GM03348 (cell line): Measurements from ENCODE around the gene TASL.
"Not testable (repeated sequence)": the region's sequence is repeated elsewhere in the genome, so short reads cannot be mapped to it uniquely, and the experiment has no call there.

Source experiments
- DNase-seq: peaks from one replicate; pipeline ENCODE4 v3.0.0; 2012; ENCODE audit warnings: low spot score

TASL gene

DNA sequence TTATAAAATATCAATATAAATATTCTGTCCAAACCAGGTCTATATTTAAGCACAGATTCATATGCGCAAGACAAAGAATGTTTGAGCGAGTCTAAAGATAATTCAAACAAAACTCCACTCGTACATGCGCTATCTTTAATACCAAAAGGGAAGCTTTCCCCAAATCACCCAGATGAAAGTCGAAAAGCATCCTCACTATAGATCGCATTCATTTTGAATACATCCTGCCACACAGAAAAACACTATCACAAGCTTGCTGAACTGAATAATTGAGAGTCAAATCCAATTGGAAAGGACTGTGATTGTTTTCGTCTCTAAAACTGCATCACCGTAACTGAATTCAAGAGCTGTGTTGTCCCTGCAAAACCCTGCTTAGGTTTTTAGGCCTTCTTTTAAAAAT is 685 bp downstream of the TASL start:
- DNase-seq, result no peak

DNA sequence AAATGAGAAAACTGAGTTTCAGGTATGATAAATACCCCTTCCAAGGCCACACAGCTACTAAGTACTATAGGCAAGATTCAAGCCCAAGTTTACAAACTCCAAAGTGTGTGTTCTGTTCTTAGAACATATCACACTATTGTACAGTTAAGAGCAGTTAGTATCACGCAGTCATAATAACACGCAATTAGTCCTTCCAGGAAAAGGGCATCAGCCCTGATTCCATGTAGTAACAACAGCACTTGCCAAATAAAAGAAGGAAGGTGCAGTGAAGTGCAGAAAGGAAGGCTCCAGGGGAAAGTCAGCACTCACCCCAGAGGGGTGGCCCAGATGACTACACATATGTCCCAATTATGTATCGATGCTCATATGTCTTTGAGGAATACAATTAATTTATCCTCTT is 4.4 kb downstream of the TASL start:
- no peak for DNase-seq

GRCh38 chrX:30572678-30573077 is 4.9 kb downstream of the TASL start:
- DNase-seq, result no peak

DNA sequence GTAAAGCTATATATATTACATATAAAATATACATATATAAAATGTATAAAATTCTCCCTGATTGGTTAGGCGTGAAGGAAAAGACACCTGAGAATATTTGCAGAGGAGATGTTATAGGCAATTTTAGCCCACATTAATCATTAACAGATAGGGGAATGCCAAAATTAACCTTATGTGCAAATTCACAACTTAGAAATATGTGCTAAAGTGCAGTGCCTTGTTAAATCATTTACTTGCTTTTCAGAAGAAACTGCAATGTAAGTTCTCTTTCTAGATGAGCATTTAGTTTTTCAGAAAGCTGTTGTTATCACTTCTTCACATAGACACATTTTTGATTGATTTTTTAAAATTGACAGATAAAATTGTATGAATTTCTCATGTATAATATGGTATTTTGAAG is 5.6 kb downstream of the TASL start:
- DNase-seq, result no peak

- DNase-seq, result peak; percentile 33
These were observed 7.1 kb downstream of the TASL start for GRCh38 chrX:30570505-30570904.

GRCh38 chrX:30568136-30568535 is 9.4 kb downstream of the TASL start:
- DNase-seq, result peak; percentile 30

DNA sequence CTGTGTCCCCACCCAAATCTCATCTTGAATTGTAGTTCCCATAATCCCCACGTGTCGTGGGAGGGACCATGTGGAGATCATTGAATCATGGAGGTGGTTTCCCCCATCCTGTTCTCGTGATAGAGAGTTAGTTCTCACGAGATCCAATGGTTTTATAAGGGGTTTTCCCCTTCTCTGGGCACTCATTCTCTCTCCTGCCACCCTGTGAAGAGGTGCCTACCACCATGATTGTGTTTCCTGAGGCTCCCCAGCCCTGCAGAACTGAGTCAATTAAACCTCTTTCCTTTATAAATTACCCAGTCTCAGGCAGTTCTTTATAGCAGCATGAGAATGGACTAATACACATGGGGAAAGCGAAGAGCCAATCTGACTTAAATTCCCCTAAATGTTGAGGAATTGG is 14.5 kb downstream of the TASL start:
- DNase-seq, result not testable (repeated sequence)

GRCh38 chrX:30561191-30561590 is 16.4 kb downstream of the TASL start:
- no peak for DNase-seq

DNA sequence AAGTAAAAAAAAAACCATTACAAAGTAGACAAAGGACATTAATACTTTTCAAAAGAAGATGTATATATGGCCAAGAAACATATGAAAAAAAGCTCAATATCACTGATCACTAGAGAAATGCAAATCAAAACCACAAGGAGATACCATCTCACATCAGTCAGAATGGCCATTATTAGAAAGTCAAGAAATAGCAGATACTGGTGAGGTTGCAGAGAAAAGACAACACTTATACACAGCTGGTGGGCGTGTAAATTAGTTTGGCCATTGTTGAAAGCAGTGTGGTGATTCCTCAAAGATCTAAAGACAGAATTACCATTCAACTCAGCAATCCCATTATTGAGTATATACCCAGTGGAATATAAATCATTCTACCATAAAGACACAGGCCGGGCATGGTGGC is 39.3 kb downstream of the TASL start:
- no peak for DNase-seq

- DNase-seq, result no peak
These were observed 43.7 kb downstream of the TASL start for GRCh38 chrX:30533835-30534234.

- DNase-seq, result no peak
These were observed 44.3 kb downstream of the TASL start for GRCh38 chrX:30533266-30533665.

- peak; percentile 11 for DNase-seq
These were observed 47.0 kb downstream of the TASL start for GRCh38 chrX:30530606-30531005.

GRCh38 chrX:30525732-30526131 is 51.8 kb downstream of the TASL start:
- DNase-seq, result no peak

GRCh38 chrX:30521440-30522182 is 56.0 kb downstream of the TASL start:
- DNase-seq, result peak; percentile 30

DNA sequence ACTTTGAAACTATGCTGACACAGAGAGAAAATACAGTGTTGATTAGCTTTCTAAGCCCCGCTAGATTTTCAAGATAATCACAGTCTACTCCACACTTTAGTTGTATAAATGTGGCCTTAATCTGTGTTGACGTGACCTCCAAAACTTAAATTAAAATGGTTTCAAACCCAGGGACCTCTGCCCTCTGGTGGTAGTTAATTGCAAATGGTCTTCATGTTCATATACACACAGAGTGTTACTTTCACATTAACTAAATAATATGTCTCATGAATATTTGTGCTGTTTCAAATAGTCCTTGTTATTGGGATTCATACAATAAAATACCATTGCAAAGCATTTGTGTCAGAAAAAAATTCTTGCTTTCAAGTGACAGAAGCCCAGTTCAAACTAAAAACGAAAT is 64.3 kb downstream of the TASL start:
- no peak for DNase-seq
